DND-41 (cell line): ENCODE measurements around the gene ZC3H7B.

Experiments used
- CTCF ChIP-seq: IDR thresholded peaks from 2 replicates; pipeline ENCODE4 v1.5.1; 2012; ENCODE audit warnings: borderline replicate concordance, low read length, moderate library complexity, mild to moderate bottlenecking; ENCODE audit not compliant: poor library complexity, severe bottlenecking; ENCODE audit errors: extremely low read depth
- EZH2 ChIP-seq: IDR thresholded peaks from 3 replicates; pipeline ENCODE4 v1.6.1; 2012; ENCODE audit warnings: borderline replicate concordance, low read depth, mild to moderate bottlenecking, moderate library complexity, low read length, inconsistent platforms; ENCODE audit not compliant: severe bottlenecking

GRCh38 chr22:41341990-41342389 lies 40.7 kb downstream of the ZC3H7B start:
- TF ChIP-seq CTCF (no peak), EZH2 (no peak)
